GM23338 (cell line): Measurements from ENCODE around the gene ABCA4. TPM values are rescaled to one million over a fixed set of nuclear protein-coding genes. Genes with fewer than 3 reads are reported as not detected.

Source experiments
- ATAC-seq: fragments of 200-7000 bp; cut with Tn5 transposase; 3 replicates; pipeline ENCODE4 v1.9.1; 2020
- DNase-seq: peaks from one replicate; pipeline ENCODE4 v3.0.0-alpha.2; 2015; ENCODE audit warnings: low spot score
- H2AFZ ChIP-seq: fragments of 200-600 bp; sonication (generic); 2 replicates; pipeline ENCODE4 v1.8.0; 2016; ENCODE audit warnings: antibody characterized with exemption, mild to moderate bottlenecking, moderate library complexity
- H3F3A ChIP-seq: fragments of 200-600 bp; sonication (generic); replicated peaks from 2 replicates; pipeline ENCODE4 v1.8.0; 2017; ENCODE audit warnings: antibody characterized with exemption, mixed run types, low read depth
- H3K27ac ChIP-seq: fragments of 200-600 bp; sonication (generic); 2 replicates; pipeline ENCODE4 v1.6.1; 2016; ENCODE audit warnings: low read depth
- H3K27me3 ChIP-seq: fragments of 200-600 bp; sonication (generic); 2 replicates; pipeline ENCODE4 v1.8.0; 2016; ENCODE audit warnings: mild to moderate bottlenecking, mixed run types, moderate library complexity; ENCODE audit not compliant: insufficient read depth
- H3K36me3 ChIP-seq: fragments of 200-600 bp; sonication (generic); 2 replicates; pipeline ENCODE4 v1.8.0; 2016; ENCODE audit warnings: mild to moderate bottlenecking; ENCODE audit not compliant: insufficient read depth
- H3K4me1 ChIP-seq: fragments of 200-600 bp; sonication (generic); 2 replicates; pipeline ENCODE4 v1.8.0; 2016; ENCODE audit warnings: mild to moderate bottlenecking, moderate library complexity; ENCODE audit not compliant: insufficient read depth
- H3K4me2 ChIP-seq: fragments of 200-600 bp; sonication (generic); 2 replicates; pipeline ENCODE4 v1.7.1; 2017; ENCODE audit warnings: mixed run types
- H3K4me3 ChIP-seq: fragments of 200-600 bp; sonication (generic); 2 replicates; pipeline ENCODE4 v1.6.1; 2016; ENCODE audit warnings: mixed run types
- H3K79me2 ChIP-seq: fragments of 200-600 bp; sonication (generic); replicated peaks from 2 replicates; pipeline ENCODE4 v1.8.0; 2017; ENCODE audit warnings: mild to moderate bottlenecking; ENCODE audit not compliant: insufficient read depth
- H3K9me2 ChIP-seq: fragments of 200-600 bp; sonication (generic); 2 replicates; pipeline ENCODE4 v1.8.0; 2017; ENCODE audit not compliant: insufficient read depth
- H4K20me1 ChIP-seq: fragments of 200-600 bp; sonication (generic); replicated peaks from 2 replicates; pipeline ENCODE4 v1.8.0; 2017; ENCODE audit warnings: mild to moderate bottlenecking; ENCODE audit not compliant: insufficient read depth
- H3K27ac Mint-ChIP-seq: 2 replicates; pipeline ENCODE4 v1.8.0; 2020; ENCODE audit warnings: inconsistent platforms, mild to moderate bottlenecking, moderate library complexity, mixed read lengths
- H3K27me3 Mint-ChIP-seq: 3 replicates; pipeline ENCODE4 v1.8.0; 2022; ENCODE audit warnings: low read depth, mild to moderate bottlenecking, moderate library complexity, mixed read lengths, inconsistent platforms; ENCODE audit not compliant: insufficient read depth, poor library complexity
- H3K36me3 Mint-ChIP-seq: 3 replicates; pipeline ENCODE4 v1.8.0; 2021; ENCODE audit warnings: low read depth, mild to moderate bottlenecking, inconsistent platforms, moderate library complexity, mixed read lengths
- H3K4me1 Mint-ChIP-seq: 3 replicates; pipeline ENCODE4 v1.8.0; 2020; ENCODE audit warnings: mild to moderate bottlenecking, inconsistent platforms, mixed read lengths
- H3K4me3 Mint-ChIP-seq: 3 replicates; pipeline ENCODE4 v1.8.0; 2021; ENCODE audit warnings: moderate library complexity, mild to moderate bottlenecking, inconsistent platforms, mixed read lengths
- H3K9me3 Mint-ChIP-seq: 3 replicates; pipeline ENCODE4 v1.8.0; 2020; ENCODE audit warnings: moderate library complexity, mild to moderate bottlenecking, inconsistent platforms, mixed read lengths
- CREB1 ChIP-seq: fragments of 250-450 bp; sonication (Bioruptor Pico); IDR thresholded peaks from 2 replicates; pipeline ENCODE4 v1.5.0; 2020; ENCODE audit warnings: low read depth, mild to moderate bottlenecking, moderate library complexity
- EZH2 ChIP-seq: fragments of 200-600 bp; sonication (generic); IDR thresholded peaks from one replicate; pipeline ENCODE4 v1.8.0; 2017; ENCODE audit warnings: antibody characterized with exemption, mild to moderate bottlenecking, low read depth; ENCODE audit not compliant: unreplicated experiment
- EZH2phosphoT487 ChIP-seq: fragments of 200-600 bp; sonication (generic); IDR thresholded peaks from one replicate; pipeline ENCODE4 v1.8.1; 2018; ENCODE audit warnings: antibody characterized with exemption; ENCODE audit not compliant: unreplicated experiment
- JUNB ChIP-seq: IDR thresholded peaks from one replicate; pipeline ENCODE4 v1.6.1; 2016; ENCODE audit warnings: antibody characterized with exemption; ENCODE audit not compliant: unreplicated experiment
- NANOG ChIP-seq: IDR thresholded peaks from 2 replicates; pipeline ENCODE4 v1.6.1; 2016; ENCODE audit warnings: antibody characterized with exemption, borderline replicate concordance
- STAT1 ChIP-seq: IDR thresholded peaks from one replicate; pipeline ENCODE4 v1.6.1; 2016; ENCODE audit warnings: antibody characterized with exemption; ENCODE audit not compliant: unreplicated experiment
- ZNF114 ChIP-seq: fragments of 250-450 bp; sonication (Bioruptor Pico); IDR thresholded peaks from 2 replicates; pipeline ENCODE4 v1.5.0; 2020; ENCODE audit warnings: mild to moderate bottlenecking, moderate library complexity
- ZNF331 ChIP-seq: fragments of 250-450 bp; sonication (Bioruptor Pico); IDR thresholded peaks from 2 replicates; pipeline ENCODE4 v1.5.0; 2020; ENCODE audit warnings: low read depth, mild to moderate bottlenecking, moderate library complexity
- polyA plus RNA-seq: library from polyadenylated mRNA; unstranded; fragments of >200 nt; fragmentation: Nextera tagmentation; extraction: Ambion mirVana; gene quantifications from 2 replicates; pipeline ENCODE4 v1.2.1, GENCODE V29; 2016
- total RNA-seq: library from RNA; depleted of rRNA; stranded (reverse); fragments of >200 nt; shearing (Covaris generic); gene quantifications from 2 replicates; pipeline ENCODE4 v1.2.3, GENCODE V29; 2014
- TF ChIP-seq, protein P1 (sequence below), 2 experiments: fragments of 200-600 bp in 1 of 2; sonication (generic) in 1 of 2; conservative IDR thresholded peaks; 2 replicates each; pipeline versions ENCODE4 v1.5.1 to v1.6.1; 2016 to 2017; ENCODE audit warnings: antibody characterized with exemption in 2 of 2, low read depth in 2 of 2, mild to moderate bottlenecking in 2 of 2, moderate library complexity in 1 of 2
- TF ChIP-seq, protein P2 (sequence below): fragments of 250-450 bp; sonication (Bioruptor Pico); IDR thresholded peaks from 2 replicates; pipeline ENCODE4 v1.5.0; 2020; ENCODE audit warnings: mild to moderate bottlenecking, moderate library complexity

ABCA4 gene
- total and polyA plus RNA-seq, 2 experiments from 2014 or later, result not detected

DNA sequence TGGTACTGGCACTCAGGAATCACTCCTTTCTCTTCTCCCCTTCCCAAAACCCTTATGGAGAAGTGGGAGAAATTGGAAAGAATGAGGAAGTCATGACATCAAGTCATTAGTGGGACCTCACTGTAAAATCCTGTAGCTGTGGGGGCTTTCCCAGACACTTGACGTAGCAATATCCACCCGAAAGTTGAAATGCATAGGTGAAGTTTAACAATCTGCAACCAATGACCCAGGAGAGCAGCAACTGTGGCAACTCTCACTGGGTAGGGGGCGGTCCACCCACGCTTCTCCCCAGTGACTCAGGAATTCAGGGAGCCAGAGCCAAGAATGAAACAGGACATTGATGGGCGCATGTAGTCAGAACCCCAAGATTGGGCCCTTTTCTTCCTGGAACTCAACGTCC is 27.0 kb downstream of the ABCA4 start:
- H4K20me1 ChIP-seq, result no peaks in the 10 kb centered on the region
- no peak for TF ChIP-seq EZH2phosphoT487
- TF ChIP-seq NANOG, result no peak
- TF ChIP-seq ZNF114 (CRISPR knock-in tag), result no peak
- TF ChIP-seq, protein P1, sequence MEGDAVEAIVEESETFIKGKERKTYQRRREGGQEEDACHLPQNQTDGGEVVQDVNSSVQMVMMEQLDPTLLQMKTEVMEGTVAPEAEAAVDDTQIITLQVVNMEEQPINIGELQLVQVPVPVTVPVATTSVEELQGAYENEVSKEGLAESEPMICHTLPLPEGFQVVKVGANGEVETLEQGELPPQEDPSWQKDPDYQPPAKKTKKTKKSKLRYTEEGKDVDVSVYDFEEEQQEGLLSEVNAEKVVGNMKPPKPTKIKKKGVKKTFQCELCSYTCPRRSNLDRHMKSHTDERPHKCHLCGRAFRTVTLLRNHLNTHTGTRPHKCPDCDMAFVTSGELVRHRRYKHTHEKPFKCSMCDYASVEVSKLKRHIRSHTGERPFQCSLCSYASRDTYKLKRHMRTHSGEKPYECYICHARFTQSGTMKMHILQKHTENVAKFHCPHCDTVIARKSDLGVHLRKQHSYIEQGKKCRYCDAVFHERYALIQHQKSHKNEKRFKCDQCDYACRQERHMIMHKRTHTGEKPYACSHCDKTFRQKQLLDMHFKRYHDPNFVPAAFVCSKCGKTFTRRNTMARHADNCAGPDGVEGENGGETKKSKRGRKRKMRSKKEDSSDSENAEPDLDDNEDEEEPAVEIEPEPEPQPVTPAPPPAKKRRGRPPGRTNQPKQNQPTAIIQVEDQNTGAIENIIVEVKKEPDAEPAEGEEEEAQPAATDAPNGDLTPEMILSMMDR (conservative IDR thresholded peaks at IDR 0.05; ENCODE audit: low read depth in 2 of 2), result peak in 1 of 2 experiments; percentile 34; a peak in 1 of 4 replicates
- TF ChIP-seq JUNB, result no peak
- no peaks in the 10 kb centered on the region for H3K27me3 ChIP-seq
- no peaks in the 10 kb centered on the region for H3K9me2 ChIP-seq
- no peak overlapping the region for H3K27ac ChIP-seq
- no peaks in the 10 kb centered on the region for H3F3A ChIP-seq
- H3K4me3 Mint-ChIP-seq, result no peak overlapping the region; the same call in 2 of the 3 replicates
- no peak overlapping the region for H3K4me3 ChIP-seq
- H3K4me1 ChIP-seq, result peaks cover 11% of the 10 kb centered on the region
- no peaks in the 10 kb centered on the region for H3K36me3 ChIP-seq
- H3K4me2 ChIP-seq, result peak overlapping the region; percentile 38; the same call in 1 of the 2 replicates
- H3K36me3 Mint-ChIP-seq, result no peaks in the 10 kb centered on the region
- H3K27me3 Mint-ChIP-seq, result peaks cover 11% of the 10 kb centered on the region
- DNase-seq (no peak), ATAC-seq (peak; percentile 46)
- no peaks in the 10 kb centered on the region for H3K9me3 Mint-ChIP-seq
- H3K4me1 Mint-ChIP-seq, result peaks cover 36% of the 10 kb centered on the region
- peak overlapping the region; percentile 92 for H2AFZ ChIP-seq
- peak overlapping the region; percentile 86 for H3K27ac Mint-ChIP-seq
- no peaks in the 10 kb centered on the region for H3K79me2 ChIP-seq

DNA sequence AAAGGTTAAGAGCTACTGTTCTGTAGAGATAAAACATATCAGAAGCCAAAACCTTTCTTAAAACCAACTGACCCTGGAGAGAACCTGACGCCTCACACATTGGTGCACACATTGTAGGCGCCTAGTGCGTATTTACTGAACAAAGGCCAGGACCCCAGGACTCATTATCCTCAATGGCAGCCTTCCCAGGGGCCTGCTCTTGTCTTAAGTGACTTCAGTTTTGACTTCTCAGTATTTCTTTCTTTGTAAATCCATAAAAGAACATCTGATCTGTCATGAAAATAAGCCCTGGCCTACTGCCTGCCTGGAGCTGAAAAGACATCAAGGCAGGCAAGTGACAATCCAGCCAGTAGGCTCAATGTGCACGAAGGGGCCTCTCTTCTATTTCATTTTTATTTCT is 27.6 kb downstream of the ABCA4 start:
- H3K27me3 Mint-ChIP-seq, result peaks cover 11% of the 10 kb centered on the region
- H3K4me3 ChIP-seq, result no peak overlapping the region
- ATAC-seq (peak; percentile 16; the same call in 1 of the 3 replicates), DNase-seq (no peak)
- no peaks in the 10 kb centered on the region; the same call in 1 of the 2 replicates for H3K9me2 ChIP-seq
- H3K36me3 Mint-ChIP-seq, result no peaks in the 10 kb centered on the region
- no peaks in the 10 kb centered on the region for H3K9me3 Mint-ChIP-seq
- no peak overlapping the region for H3K4me3 Mint-ChIP-seq
- H3K27me3 ChIP-seq, result no peaks in the 10 kb centered on the region
- peaks cover 36% of the 10 kb centered on the region for H3K4me1 Mint-ChIP-seq
- H3F3A ChIP-seq, result no peaks in the 10 kb centered on the region
- H3K79me2 ChIP-seq, result no peaks in the 10 kb centered on the region
- H3K27ac Mint-ChIP-seq, result no peak overlapping the region
- peak overlapping the region; percentile 92; the same call in 1 of the 2 replicates for H2AFZ ChIP-seq
- no peak overlapping the region for H3K27ac ChIP-seq
- H3K4me1 ChIP-seq, result peaks cover 11% of the 10 kb centered on the region
- H3K4me2 ChIP-seq, result no peak overlapping the region
- no peaks in the 10 kb centered on the region for H4K20me1 ChIP-seq
- H3K36me3 ChIP-seq, result no peaks in the 10 kb centered on the region
- TF ChIP-seq ZNF114 (CRISPR knock-in tag) (no peak), NANOG (no peak), JUNB (no peak), ZNF331 (CRISPR knock-in tag) (no peak), STAT1 (no peak), CREB1 (CRISPR knock-in tag) (no peak), EZH2 (no peak)
- TF ChIP-seq, protein P2, sequence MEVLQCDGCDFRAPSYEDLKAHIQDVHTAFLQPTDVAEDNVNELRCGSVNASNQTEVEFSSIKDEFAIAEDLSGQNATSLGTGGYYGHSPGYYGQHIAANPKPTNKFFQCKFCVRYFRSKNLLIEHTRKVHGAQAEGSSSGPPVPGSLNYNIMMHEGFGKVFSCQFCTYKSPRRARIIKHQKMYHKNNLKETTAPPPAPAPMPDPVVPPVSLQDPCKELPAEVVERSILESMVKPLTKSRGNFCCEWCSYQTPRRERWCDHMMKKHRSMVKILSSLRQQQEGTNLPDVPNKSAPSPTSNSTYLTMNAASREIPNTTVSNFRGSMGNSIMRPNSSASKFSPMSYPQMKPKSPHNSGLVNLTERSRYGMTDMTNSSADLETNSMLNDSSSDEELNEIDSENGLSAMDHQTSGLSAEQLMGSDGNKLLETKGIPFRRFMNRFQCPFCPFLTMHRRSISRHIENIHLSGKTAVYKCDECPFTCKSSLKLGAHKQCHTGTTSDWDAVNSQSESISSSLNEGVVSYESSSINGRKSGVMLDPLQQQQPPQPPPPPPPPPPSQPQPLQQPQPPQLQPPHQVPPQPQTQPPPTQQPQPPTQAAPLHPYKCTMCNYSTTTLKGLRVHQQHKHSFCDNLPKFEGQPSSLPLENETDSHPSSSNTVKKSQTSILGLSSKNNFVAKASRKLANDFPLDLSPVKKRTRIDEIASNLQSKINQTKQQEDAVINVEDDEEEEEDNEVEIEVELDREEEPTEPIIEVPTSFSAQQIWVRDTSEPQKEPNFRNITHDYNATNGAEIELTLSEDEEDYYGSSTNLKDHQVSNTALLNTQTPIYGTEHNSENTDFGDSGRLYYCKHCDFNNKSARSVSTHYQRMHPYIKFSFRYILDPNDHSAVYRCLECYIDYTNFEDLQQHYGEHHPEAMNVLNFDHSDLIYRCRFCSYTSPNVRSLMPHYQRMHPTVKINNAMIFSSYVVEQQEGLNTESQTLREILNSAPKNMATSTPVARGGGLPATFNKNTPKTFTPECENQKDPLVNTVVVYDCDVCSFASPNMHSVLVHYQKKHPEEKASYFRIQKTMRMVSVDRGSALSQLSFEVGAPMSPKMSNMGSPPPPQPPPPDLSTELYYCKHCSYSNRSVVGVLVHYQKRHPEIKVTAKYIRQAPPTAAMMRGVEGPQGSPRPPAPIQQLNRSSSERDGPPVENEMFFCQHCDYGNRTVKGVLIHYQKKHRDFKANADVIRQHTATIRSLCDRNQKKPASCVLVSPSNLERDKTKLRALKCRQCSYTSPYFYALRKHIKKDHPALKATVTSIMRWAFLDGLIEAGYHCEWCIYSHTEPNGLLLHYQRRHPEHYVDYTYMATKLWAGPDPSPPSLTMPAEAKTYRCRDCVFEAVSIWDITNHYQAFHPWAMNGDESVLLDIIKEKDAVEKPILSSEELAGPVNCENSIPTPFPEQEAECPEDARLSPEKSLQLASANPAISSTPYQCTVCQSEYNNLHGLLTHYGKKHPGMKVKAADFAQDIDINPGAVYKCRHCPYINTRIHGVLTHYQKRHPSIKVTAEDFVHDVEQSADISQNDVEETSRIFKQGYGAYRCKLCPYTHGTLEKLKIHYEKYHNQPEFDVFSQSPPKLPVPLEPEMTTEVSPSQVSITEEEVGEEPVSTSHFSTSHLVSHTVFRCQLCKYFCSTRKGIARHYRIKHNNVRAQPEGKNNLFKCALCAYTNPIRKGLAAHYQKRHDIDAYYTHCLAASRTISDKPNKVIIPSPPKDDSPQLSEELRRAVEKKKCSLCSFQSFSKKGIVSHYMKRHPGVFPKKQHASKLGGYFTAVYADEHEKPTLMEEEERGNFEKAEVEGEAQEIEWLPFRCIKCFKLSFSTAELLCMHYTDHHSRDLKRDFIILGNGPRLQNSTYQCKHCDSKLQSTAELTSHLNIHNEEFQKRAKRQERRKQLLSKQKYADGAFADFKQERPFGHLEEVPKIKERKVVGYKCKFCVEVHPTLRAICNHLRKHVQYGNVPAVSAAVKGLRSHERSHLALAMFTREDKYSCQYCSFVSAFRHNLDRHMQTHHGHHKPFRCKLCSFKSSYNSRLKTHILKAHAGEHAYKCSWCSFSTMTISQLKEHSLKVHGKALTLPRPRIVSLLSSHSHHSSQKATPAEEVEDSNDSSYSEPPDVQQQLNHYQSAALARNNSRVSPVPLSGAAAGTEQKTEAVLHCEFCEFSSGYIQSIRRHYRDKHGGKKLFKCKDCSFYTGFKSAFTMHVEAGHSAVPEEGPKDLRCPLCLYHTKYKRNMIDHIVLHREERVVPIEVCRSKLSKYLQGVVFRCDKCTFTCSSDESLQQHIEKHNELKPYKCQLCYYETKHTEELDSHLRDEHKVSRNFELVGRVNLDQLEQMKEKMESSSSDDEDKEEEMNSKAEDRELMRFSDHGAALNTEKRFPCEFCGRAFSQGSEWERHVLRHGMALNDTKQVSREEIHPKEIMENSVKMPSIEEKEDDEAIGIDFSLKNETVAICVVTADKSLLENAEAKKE (CRISPR knock-in tag), result no peak
- TF ChIP-seq, protein P1 (conservative IDR thresholded peaks at IDR 0.05; ENCODE audit: low read depth in 2 of 2), result no peak
